ENCODE measurements around the gene SINHCAF.
"Not testable (repeated sequence)": the region's sequence is repeated elsewhere in the genome, so short reads cannot be mapped to it uniquely, and the experiment has no call there.

The SINHCAF gene

DNA sequence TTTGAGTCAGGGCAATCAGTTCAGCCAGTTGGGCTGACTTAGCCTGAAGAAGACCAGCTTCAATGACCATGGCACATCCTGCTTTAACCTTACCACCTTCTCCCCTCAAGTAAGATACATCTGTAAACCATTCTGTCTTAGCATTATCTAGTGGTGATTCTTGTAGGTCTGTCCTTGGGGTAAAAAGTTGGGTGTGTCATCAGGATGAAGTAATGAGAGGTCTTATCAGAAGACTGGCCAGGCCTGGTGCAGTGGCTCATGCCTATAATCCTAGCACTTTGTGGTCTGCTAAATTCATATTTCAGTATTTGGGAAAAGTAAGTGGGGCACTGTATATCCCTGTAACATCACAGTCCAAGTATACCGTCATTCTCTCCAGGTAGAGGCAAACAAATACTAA lies 19.1 kb downstream of the SINHCAF start:
- no peak for DNase-seq (ENCODE audit: low spot score)

DNA sequence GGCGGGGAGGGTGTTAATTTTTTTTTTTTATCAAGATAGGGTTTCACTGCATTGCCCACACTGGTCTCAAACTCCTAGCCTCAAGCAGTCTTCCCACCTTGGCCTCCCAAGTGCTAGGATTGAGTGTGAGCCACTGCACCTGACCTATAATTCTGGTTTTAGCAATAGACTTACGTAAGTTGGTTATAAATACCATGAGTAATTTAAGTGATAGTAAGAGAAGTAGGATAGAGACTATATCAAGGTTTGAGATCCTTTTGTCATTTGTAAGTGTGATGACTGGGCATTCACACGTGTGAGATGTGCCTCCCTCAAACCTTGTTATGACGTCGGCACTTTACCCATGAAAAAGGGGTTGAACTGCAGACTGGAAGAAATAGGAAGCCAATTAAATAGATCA lies 22.5 kb downstream of the SINHCAF start:
- no peak for DNase-seq (ENCODE audit: low spot score)

- DNase-seq (ENCODE audit: low spot score) = no peak
Measured at GRCh38 chr12:31301311-31301710, 24.6 kb downstream of the SINHCAF start.

- DNase-seq (ENCODE audit: low spot score) = no peak
Measured at GRCh38 chr12:31300783-31301182, 25.2 kb downstream of the SINHCAF start.

DNA sequence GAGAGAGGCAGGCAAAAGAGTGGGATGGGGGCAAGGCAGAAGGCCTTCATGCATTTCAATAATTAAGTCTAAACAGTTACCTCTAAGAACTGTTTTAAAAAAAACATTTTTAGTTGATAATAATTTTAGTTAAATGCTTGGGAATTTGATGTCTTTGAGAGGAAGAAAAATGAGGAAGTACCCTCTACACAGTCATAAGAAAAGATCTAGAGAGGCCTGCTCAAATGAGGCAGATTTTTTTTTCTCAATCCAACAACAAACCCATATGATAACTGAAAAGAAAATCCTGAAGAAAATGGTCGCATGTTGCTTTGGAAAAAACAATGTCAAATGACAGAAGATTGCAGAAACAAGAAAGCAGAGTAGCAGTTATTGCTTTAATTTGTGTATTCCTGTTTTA lies 25.6 kb downstream of the SINHCAF start:
- DNase-seq (ENCODE audit: low spot score) = no peak

DNA sequence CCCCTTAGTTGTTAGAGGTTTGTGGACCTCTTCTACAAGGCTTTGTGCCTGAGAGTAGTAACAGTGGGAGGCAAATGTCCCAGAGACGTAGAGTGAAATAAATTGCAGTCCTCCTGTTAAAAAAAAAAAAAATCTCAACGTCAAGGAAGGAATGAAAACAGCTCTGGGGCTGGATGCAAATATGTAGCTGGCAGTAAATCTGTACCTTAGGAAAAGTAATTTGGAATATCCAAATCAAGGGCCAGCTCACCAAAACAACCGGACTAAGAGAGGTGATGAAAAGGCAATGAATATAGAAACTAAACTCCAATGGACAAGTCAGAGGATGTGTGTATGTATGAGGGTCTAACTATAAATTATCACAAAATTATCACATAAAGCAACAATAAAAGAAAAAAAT lies 27.0 kb downstream of the SINHCAF start:
- no peak for DNase-seq (ENCODE audit: low spot score)

GRCh38 chr12:31298515-31298910 lies 27.4 kb downstream of the SINHCAF start:
- DNase-seq (ENCODE audit: low spot score) = no peak

DNA sequence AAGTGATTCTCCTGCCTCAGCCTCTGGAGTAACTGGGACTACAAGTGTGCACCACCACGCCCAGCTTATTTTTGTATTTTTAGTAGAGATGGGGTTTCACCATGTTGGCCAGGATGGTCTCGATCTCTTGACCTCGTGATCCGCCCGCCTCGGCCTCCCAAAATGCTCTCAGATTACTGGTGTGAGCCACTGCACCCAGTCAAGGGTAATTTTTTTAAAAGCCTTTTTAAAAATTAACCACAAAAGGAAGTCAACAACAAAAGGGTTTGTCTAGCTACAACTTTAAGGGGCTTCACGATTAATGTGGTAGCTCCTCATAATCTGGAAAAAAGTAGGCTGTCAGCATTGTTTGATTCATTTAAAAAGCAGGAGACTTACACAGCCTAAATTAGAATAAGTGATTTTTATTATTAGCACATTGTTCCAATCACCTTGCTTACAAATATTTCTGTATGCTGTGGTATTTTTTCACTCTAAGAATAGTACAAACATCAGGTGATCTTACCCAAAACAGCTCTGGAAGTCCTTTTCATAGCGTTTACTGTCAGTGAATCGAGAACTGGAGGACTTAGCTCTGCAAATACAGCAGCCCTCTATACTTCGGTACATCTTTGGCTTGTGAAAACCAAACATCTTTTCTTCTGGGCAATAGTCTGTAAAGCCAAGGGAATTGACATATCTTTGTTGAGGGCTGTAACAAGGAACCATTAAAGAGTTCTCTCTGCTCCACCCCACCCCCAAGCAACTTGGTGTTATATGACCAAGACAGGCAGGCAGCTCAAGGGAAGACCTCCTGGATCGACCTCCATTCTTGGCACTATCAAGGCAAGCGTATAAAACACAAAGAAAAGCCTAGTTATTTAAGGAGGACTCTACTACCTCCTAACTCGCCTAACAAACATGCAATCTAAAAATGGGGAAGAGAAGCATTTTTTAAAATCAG lies 28.1 kb downstream of the SINHCAF start:
- no peak for DNase-seq (ENCODE audit: low spot score)

DNA sequence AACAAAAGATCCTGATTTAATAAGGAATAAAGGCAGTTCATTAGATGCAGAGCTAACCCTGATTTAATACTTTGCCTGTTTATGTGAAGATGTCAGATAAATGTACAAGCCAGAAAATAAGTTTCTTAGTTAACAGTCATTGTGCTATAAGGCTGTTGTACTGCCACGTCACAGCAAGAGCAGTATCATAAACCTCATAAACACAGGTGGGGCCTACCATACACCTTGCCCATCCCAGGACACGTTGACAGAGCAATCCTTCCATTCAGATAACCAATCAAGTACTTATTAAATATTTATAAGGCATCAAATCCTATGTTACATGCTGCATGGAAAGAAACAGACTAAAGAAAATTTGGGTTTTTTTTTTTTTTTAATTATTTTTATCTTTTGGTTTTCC lies 36.5 kb downstream of the SINHCAF start:
- no peak for DNase-seq (ENCODE audit: low spot score)

DNA sequence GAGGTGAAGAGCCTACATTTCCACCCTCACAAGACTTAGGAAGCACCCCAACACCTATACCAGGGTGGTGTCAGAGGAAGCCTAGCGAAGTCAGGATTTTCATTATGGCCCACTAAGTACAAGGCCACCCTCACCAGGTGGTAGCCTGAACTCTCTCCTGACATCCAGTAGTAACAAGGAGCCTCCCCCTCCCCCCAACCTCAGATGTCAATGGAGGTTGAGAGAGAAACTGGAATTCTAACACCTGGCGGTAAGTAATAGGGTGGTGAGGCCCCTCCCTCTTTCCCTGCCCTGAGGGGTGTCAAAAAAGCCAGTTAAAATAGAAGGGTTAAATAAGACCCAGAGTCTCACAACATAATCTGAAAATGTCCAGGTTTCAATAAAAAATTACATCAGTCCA lies 37.6 kb downstream of the SINHCAF start:
- no peak for DNase-seq (ENCODE audit: low spot score)

DNA sequence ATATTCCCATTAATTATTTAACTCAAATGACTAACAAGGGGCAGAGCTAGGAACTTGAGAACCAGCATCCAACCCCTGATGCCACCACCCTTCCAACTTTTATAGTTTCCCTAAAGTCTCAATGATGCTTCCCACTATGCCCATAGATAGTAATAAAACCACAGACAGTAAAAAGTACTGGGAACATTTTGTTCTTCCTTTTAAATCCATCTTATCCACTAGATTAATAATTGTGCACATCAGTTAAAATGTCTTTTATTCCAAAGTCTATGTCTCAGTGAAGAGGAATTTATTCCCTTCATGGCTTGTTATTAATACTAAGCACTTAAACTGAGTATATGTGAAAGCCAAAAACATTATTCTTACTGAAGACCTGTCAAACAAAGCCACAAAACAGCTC lies 45.8 kb downstream of the SINHCAF start:
- DNase-seq (ENCODE audit: low spot score) = no peak

- no peak for DNase-seq (ENCODE audit: low spot score)
Measured at GRCh38 chr12:31279390-31279924, 46.5 kb downstream of the SINHCAF start.

GRCh38 chr12:31278832-31279231 lies 47.1 kb downstream of the SINHCAF start:
- no peak for DNase-seq (ENCODE audit: low spot score)

DNA sequence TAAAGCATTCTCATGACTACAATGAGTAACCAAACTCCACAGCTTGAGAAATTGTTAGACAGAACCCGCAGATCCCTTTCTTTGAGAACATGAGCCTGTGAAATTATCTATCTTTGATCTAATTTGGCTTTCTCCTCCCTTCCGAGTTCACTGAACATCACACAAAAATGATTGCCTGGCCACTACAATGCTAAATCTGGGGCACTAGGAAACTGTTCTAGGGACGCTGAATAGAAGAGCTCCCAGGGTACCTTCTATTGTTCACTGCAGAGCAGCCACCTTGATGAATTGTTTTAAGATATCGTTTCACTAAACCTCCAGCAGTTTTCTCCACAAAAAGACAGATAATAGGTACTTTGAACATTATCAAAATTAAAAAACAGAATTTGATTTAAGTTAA lies 47.5 kb downstream of the SINHCAF start:
- no peak for DNase-seq (ENCODE audit: low spot score)

DNA sequence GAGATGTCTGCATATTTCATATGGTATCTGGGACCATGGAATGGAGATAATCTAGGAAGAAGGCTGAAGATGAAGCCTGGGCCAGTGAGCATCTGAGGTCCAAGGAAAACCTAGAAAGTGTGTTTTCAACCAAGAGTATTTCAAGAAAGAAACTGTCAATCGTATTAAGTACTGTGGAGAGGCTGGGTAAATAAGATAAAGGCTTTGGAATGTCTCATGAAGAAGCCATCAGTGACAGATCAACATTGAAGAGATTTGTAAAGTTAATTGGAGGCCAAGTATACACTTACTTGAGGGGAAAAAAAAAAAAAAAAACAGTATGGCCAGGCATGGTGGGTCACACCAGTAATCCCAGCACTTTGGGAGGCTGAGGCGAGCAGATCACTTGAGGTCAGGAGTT lies 48.9 kb downstream of the SINHCAF start:
- no peak for DNase-seq (ENCODE audit: low spot score)

DNA sequence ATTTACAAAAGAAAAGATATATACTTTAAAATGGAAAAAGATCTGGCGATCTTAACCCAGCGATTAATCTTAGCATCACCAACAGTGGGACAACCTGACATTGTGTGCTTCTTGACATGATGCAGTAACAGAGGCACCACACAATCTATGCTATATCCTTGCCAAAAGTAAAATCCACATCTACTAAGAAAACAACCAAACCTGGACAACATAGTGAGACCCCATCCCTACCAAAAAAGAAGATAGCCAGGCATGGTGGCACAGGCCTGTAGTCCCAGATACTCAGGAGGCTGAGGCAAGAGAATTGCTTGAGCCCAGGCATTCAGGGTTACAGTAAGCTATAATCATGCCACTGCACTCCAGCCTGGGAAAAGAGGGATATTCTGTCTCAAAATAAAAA lies 50.5 kb downstream of the SINHCAF start:
- DNase-seq (ENCODE audit: low spot score) = no peak

- no peak for DNase-seq (ENCODE audit: low spot score)
Measured at GRCh38 chr12:31274520-31275300, 51.2 kb downstream of the SINHCAF start.

GRCh38 chr12:31273794-31274193 lies 52.2 kb downstream of the SINHCAF start:
- not testable (repeated sequence) for DNase-seq (ENCODE audit: low spot score)

- DNase-seq (ENCODE audit: low spot score) = no peak
Measured at GRCh38 chr12:31272607-31273225, 53.2 kb downstream of the SINHCAF start.

DNA sequence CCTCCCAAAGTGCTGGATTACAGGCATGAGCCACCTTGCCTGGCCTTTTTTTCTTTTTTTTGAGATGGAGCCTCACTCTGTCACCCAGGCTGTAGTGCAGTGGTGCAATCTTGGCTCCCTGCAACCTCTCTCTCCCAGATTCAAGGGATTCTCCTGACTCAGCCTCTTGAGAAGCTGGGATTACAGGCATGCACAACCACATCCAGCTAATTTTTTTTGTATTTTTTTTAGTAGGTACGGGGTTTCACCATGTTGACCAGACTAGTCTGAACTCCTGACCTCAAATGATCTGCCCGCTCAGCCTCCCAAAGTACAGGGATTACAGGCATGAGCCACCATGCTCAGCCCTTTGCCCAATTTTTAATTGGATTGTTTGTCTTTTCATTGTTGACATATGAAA lies 58.0 kb downstream of the SINHCAF start:
- DNase-seq (ENCODE audit: low spot score) = no peak

- DNase-seq (ENCODE audit: low spot score) = no peak
Measured at GRCh38 chr12:31265722-31266121, 60.2 kb downstream of the SINHCAF start.

GRCh38 chr12:31263661-31264060 lies 62.3 kb downstream of the SINHCAF start:
- no peak for DNase-seq (ENCODE audit: low spot score)

GRCh38 chr12:31261744-31262143 lies 64.2 kb downstream of the SINHCAF start:
- no peak for DNase-seq (ENCODE audit: low spot score)

Measured in AG08395 (cell line).